Stimulated activated naive CD8-positive, alpha-beta T cell treated with anti-CD3 and anti-CD28 coated beads, Interleukin-15, amount 100 ng/mL, for 72 hours (primary cell): ENCODE measurements around the gene GRIK5.
A peak's percentile ranks its signal among the peaks of the same experiment; 100 is the strongest.

Experiments
- ATAC-seq: fragments of 150-1000 bp; cut with Tn5 transposase; 2 replicates; pipeline ENCODE4 v1.10.0; 2021; ENCODE audit warnings: mild to moderate bottlenecking, moderate library complexity
- DNase-seq, 2 donors: peaks; one replicate each; pipeline ENCODE4 v3.0.0; 2021 to 2022
- H3K27ac Mint-ChIP-seq, 2 donors: one replicate each; pipeline ENCODE4 v1.8.0; 2022; ENCODE audit warnings: mild to moderate bottlenecking in 2 of 2, mixed read lengths in 2 of 2, moderate library complexity in 2 of 2
- H3K27me3 Mint-ChIP-seq: one replicate; pipeline ENCODE4 v1.8.0; 2022; ENCODE audit warnings: mixed read lengths
- H3K4me1 Mint-ChIP-seq: one replicate; pipeline ENCODE4 v1.8.0; 2022; ENCODE audit warnings: mild to moderate bottlenecking, mixed read lengths
- H3K4me3 Mint-ChIP-seq, 2 donors: one replicate each; pipeline ENCODE4 v1.8.0; 2022; ENCODE audit warnings: mild to moderate bottlenecking in 2 of 2, mixed read lengths in 2 of 2, moderate library complexity in 1 of 2
- H3K9me3 Mint-ChIP-seq, 2 donors: one replicate each; pipeline ENCODE4 v1.8.0; 2022; ENCODE audit warnings: mixed read lengths in 2 of 2

The GRIK5 gene

DNA sequence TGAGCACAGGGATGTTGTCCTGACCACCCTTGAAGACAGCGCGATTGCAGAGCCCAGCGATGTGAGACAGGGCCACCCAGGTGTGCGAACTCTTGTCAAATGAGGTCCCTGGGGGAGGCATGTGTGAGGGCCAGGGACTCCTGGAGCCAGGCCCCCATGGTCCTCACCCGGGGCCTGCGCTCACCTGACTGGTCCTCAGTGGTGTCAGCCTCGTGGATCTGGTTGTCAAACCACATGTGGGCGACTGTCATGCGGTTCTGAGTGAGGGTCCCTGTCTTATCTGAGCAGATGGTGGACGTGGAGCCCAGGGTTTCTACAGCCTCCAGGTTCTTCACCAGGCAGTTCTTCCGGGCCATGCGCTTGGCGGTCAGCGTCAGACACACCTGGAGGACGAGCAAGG, 88.3 kb downstream of the GRIK5 start:
- DNase-seq, result no peak
- ATAC-seq, result no peak
- no peak overlapping the region for H3K4me3 Mint-ChIP-seq
- H3K27me3 Mint-ChIP-seq, result no peaks in the 10 kb centered on the region
- H3K27ac Mint-ChIP-seq, result no peak overlapping the region
- H3K4me1 Mint-ChIP-seq, result no peaks in the 10 kb centered on the region
- no peaks in the 10 kb centered on the region for H3K9me3 Mint-ChIP-seq

- H3K27me3 Mint-ChIP-seq, result no peaks in the 10 kb centered on the region
- ATAC-seq (no peak), DNase-seq (no peak)
- H3K4me1 Mint-ChIP-seq, result no peaks in the 10 kb centered on the region
- no peak overlapping the region for H3K4me3 Mint-ChIP-seq
- no peaks in the 10 kb centered on the region for H3K9me3 Mint-ChIP-seq
- no peak overlapping the region for H3K27ac Mint-ChIP-seq
Measured at GRCh38 chr19:41978470-41978869, 91.5 kb downstream of the GRIK5 start.

DNA sequence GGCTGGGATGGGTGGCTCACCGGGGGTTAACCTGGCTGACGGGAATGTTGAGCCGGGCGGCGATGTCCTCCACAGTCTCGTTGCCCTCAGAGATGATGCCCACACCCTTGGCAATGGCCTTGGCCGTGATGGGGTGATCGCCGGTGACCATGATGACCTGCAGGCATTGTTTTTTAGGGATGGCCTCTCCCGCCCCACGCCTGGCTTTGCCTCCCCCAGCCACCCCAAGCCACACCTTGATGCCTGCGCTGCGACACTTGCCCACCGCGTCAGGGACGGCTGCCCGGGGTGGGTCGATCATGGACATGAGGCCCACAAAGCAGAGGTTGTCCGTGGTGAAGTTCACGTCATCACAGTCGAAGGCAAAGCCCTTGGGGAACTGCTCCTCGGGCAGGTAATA, 92.1 kb downstream of the GRIK5 start:
- Mint-ChIP-seq H3K27me3 (no peaks in the 10 kb centered on the region), H3K27ac (no peak overlapping the region), H3K4me3 (no peak overlapping the region), H3K9me3 (no peaks in the 10 kb centered on the region), H3K4me1 (no peaks in the 10 kb centered on the region)
- DNase-seq (no peak), ATAC-seq (no peak)

DNA sequence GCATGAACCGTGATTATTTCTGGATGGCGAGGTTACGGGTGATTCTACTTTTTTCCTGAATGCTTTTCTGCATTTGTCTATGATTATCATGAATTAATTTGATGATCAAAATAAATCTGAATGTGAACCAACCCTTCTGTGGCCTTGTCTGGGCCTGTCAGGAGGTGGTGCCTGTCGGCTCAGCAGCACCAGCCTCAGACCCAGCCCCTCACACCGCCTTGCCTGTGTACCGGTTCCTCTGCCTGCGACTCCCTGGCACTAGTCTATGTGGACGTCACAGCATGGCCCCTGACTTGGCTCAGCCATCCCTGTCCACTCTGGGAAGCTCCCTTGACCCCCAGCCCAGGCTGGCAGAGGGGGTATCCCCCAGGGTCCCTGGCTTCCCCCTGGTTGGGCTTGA, 95.4 kb downstream of the GRIK5 start:
- Mint-ChIP-seq H3K4me1 (no peaks in the 10 kb centered on the region), H3K4me3 (no peak overlapping the region), H3K27ac (no peak overlapping the region), H3K9me3 (no peaks in the 10 kb centered on the region), H3K27me3 (no peaks in the 10 kb centered on the region)
- no peak for ATAC-seq
- DNase-seq, result no peak

- Mint-ChIP-seq H3K27ac (no peak overlapping the region), H3K4me1 (no peaks in the 10 kb centered on the region), H3K4me3 (no peak overlapping the region), H3K9me3 (no peaks in the 10 kb centered on the region), H3K27me3 (no peaks in the 10 kb centered on the region)
- DNase-seq (no peak), ATAC-seq (no peak)
Measured at GRCh38 chr19:41971363-41971762, 98.6 kb downstream of the GRIK5 start.

GRCh38 chr19:41969772-41970458, 100.1 kb downstream of the GRIK5 start:
- H3K27me3 Mint-ChIP-seq, result no peaks in the 10 kb centered on the region
- H3K4me1 Mint-ChIP-seq, result no peaks in the 10 kb centered on the region
- no peak overlapping the region for H3K4me3 Mint-ChIP-seq
- no peak for ATAC-seq
- DNase-seq, result no peak
- H3K9me3 Mint-ChIP-seq, result no peaks in the 10 kb centered on the region
- H3K27ac Mint-ChIP-seq, result no peak overlapping the region

DNA sequence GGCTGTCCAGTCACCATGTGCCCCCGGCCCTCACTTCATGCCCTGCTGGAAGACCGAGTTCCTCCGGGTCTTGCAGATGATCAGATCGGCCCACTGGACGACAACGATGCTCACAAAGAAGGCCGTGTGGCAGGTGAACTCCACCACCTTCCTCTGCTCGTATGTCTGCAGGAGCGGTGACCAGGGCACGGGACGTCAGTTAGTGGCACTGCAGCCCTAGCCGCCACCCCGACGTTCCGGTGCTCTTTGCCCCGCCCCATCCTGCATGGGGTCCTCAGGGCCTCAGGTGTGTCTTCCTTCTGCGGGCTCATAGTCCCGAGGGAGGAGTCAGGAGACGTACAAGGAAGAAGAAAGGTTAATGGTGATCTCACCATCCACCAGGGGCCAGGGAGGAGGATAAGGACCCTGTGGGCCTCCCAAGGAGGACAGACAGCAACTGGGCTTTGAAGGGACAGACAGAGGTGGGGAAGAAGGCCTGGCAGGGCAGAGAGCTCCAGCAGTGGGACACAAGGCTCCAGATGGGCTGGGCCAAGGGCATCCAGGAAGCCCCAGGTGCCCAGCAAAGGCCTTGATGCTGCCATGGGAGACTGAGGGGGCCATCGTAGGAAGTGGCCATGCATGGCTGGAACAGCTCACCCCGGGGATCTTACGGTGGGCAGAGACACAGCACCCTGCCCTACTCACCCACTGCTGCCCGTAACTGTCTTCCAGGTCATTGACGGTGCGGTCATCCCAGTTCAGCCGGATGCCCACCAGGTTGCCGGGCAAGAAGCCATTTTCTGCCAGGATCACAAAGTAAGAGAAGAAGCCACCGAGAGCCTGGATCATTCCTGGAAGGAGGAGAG, 101.0 kb downstream of the GRIK5 start:
- Mint-ChIP-seq H3K9me3 (no peaks in the 10 kb centered on the region), H3K27me3 (no peaks in the 10 kb centered on the region), H3K27ac (no peak overlapping the region), H3K4me3 (no peak overlapping the region), H3K4me1 (no peaks in the 10 kb centered on the region)
- DNase-seq, result no peak
- no peak for ATAC-seq

DNA sequence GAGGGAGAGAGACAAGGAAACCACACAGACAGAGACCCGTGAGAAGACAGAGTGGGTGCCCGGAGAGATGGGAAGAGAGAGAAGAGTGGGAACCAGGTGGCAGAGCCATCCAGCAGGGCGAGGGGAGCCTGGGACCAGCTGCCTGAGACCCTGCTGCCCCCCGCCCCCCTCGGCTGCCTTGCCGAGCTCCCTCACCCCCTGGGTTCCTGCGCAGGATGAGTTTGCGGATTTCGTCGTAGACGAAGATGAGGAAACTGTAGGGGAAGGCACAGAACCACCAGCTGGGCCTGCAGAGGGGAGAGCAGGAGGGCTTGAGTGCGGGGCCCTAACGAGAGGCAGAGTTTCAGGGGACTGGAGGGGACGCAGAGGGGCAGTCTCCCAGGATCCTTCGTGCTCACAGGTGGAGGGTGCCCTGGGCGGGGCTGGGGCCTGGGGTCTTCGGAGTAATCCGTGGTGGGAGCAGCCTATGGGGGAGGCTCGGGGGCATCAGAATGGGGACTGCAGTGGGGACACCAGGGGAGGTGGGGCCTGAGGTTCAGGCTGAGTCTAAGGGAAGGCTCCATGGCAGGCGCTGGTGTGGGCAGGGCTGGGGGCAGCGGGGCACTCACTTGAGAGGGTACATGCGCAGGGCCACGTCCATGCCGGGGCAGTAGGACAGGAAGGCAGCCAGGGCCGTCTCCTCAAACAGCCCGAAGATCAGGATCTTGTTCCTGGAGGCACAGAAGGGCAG, 102.8 kb downstream of the GRIK5 start:
- no peaks in the 10 kb centered on the region for H3K27me3 Mint-ChIP-seq
- ATAC-seq, result no peak

DNA sequence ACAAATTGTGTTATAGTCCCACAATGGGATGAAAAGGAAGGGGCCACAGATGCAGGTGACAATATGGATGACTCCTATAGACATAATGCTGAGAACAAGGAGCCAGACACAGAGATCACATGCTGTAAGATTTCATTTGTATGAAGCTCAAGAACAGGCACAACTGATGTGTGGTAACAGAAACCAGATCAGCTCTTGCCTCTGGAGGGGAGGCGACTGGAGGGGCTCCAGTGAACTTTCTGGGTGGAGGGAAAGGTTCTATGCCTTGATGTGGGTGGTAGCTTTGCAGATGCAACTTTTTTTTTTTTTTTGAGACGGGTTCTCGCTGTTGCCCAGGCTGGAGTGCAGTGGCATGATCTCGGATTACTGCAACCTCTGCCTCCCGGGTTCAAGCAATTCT, 104.9 kb downstream of the GRIK5 start:
- no peaks in the 10 kb centered on the region for H3K4me1 Mint-ChIP-seq
- no peak overlapping the region for H3K4me3 Mint-ChIP-seq
- no peak for ATAC-seq
- H3K9me3 Mint-ChIP-seq, result no peaks in the 10 kb centered on the region
- H3K27me3 Mint-ChIP-seq, result no peaks in the 10 kb centered on the region
- H3K27ac Mint-ChIP-seq, result no peak overlapping the region
- DNase-seq, result no peak

More for the DNA sequence above, 102.8 kb downstream of the GRIK5 start:
- Mint-ChIP-seq H3K27ac (no peak overlapping the region), H3K9me3 (no peaks in the 10 kb centered on the region), H3K4me1 (no peaks in the 10 kb centered on the region), H3K4me3 (no peak overlapping the region)
- no peak for DNase-seq

DNA sequence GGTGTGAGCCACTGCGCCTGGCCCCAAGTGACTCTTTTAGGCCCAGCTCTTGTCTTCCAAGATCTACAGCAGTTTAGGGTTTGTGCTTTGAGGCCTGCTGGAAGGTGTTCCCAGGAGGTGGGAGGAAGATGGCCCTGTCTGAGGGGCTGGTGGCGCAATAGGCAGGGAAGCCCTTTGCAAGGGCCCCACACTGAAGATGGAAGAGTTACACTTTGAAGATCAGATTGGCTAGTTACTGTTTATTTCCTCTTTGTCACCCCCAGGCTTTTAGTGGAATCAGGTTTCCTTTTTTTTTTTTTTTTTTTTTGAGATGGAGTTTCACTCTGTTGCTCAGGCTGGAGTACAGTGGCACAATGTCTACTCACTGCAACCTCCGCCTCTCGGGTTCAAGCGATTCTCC, 109.0 kb downstream of the GRIK5 start:
- H3K27me3 Mint-ChIP-seq, result no peaks in the 10 kb centered on the region
- DNase-seq (no peak), ATAC-seq (no peak)
- H3K4me1 Mint-ChIP-seq, result peaks cover 30% of the 10 kb centered on the region
- H3K9me3 Mint-ChIP-seq, result no peaks in the 10 kb centered on the region
- peak overlapping the region; percentile 46 to 89 for H3K27ac Mint-ChIP-seq
- H3K4me3 Mint-ChIP-seq, result no peak overlapping the region

GRCh38 chr19:41959056-41960053, 110.7 kb downstream of the GRIK5 start, which contains the start of gene RABAC1:
Gene RABAC1, minus strand, starts transcription at chr19:41959321. Its CDS starts 29 bp downstream, at chr19:41959292.
- DNase-seq, result peak; percentile 86 to 88
- Mint-ChIP-seq H3K9me3 (no peaks in the 10 kb centered on the region), H3K4me1 (peaks cover 40% of the 10 kb centered on the region), H3K4me3 (peak within 1 kb of the TSS; percentile 96 to 97), H3K27me3 (no peaks in the 10 kb centered on the region), H3K27ac (peak within 1 kb of the TSS; percentile 91 to 93)
- ATAC-seq, result peak; percentile 95

DNA sequence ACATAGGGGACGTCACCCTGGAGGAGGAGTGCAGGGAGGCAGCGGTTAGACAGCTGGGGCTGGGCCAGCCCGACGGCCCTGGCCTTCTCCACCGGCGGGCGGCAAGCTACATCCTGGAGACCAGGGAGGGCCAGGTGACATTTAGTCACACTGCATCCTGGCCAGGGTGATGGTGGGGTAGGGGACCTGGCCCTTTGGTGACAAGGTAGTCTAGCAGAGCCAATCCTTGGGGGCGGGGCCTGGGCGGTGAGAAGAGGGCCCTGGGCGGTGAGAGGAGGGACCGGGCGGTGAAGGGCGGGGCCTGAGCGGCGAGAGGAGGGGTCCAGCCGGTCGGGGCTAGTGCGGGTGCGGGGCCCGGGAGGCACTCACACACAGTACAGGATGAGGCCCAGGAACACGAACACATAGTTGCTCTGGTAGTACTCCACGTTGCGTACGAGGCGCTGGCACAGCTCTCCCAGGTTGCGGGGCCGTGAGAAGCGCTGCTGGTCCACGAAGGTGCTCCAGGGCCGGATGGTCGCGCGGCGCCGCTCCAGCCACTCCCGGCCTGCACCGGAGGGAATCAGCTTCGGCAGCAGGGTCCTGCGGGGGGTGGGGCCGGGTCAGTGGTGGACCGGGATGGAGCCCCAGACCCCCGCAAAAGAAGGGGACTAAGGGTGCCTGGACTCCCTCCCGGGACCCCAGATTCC, 111.5 kb downstream of the GRIK5 start:
- ATAC-seq, result peak; percentile 69
- DNase-seq, result peak; percentile 75 to 79
- peaks cover 40% of the 10 kb centered on the region for H3K4me1 Mint-ChIP-seq

DNA sequence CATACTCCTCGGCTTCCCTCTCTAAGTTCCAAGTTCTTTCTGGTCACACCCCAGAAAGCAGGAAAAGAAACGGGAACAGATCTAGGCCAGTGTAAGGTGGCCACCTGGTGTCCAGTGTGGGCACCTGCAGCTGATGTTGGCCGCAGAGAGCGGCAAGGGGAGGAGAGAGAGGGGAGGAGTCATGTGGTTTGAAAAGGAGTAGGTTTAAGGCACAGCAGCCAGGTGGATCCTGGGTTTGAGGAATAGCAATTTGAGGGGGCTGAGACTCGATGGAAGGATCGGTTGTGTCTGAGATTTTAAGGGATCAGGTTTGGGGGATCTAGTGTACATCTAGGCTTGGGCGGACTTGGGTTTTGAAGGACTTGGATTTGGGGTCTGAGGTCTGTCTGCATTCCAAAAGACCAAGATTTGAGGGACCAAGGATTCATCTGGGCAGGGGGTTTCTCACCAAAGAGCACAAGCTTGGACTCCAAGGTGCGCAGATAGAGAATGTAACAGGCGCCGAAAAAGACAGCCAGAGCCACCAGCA, 112.1 kb downstream of the GRIK5 start:
- H3K9me3 Mint-ChIP-seq, result no peaks in the 10 kb centered on the region
- H3K27me3 Mint-ChIP-seq, result no peaks in the 10 kb centered on the region
- H3K27ac Mint-ChIP-seq, result peak overlapping the region; percentile 56 to 81
- ATAC-seq (peak; percentile 39), DNase-seq (peak; percentile 32 to 63)
- peak overlapping the region; percentile 96 to 97 for H3K4me3 Mint-ChIP-seq
- peaks cover 40% of the 10 kb centered on the region for H3K4me1 Mint-ChIP-seq

More for the DNA sequence above, 111.5 kb downstream of the GRIK5 start:
- Mint-ChIP-seq H3K27me3 (no peaks in the 10 kb centered on the region), H3K9me3 (no peaks in the 10 kb centered on the region), H3K4me3 (peak overlapping the region; percentile 96 to 97), H3K27ac (peak overlapping the region in 1 of 2 donors; percentile 93)
